HG03103 (cell line): ENCODE data around the gene ETFA.
"Not testable (repeated sequence)": the region's sequence is repeated elsewhere in the genome, so short reads cannot be mapped to it uniquely, and the experiment has no call there.

Source experiments
- ATAC-seq: cut with Tn5 transposase; IDR thresholded peaks from one replicate; pipeline ENCODE4 v1.9.1; 2021; ENCODE audit warnings: low read depth; ENCODE audit not compliant: unreplicated experiment

ETFA gene

DNA sequence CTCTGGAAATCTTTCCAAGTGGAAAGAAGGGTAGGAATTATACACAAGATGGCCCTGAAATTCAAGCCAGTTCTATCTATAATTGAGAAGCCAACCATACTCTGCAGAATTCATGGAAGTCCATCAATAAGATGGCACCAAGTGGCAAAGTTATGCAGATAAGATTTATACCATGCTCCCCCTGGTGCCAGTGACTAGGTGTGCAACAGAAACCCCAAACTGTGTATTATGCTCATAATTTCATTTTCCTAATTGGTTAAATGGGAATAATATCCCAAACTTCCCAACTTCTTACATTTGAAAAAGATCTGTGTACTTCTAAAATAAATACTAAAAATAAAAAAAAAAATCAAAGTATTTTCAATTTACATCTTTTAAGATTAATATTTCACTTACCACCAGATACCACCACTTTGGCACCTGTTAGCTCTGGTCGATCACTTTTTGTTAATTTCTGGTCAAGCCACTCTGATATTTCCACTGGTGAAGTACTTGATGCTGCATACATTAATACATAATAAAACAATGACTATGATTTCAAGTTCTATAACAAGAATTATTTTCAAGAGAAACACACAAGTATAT is 25.9 kb downstream of the ETFA start:
- no peak for ATAC-seq

DNA sequence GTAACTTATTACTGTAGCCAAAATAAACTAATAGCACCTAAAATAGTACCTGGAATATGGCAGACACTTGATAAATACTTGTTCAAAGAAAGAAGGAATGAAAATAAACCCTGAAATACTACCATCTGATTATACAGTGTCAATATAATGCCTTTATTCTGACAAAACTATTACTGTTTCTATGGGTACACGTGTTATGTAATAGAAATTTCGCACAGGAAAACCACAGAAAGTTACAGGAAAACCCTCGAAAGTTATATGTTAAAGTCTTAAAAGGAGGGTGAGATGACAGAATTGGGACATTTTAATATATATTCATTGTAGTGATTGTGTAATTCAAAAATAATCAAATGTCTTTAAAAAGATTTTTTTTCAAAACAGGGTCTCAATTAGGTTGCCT is 28.8 kb downstream of the ETFA start:
- no peak for ATAC-seq

DNA sequence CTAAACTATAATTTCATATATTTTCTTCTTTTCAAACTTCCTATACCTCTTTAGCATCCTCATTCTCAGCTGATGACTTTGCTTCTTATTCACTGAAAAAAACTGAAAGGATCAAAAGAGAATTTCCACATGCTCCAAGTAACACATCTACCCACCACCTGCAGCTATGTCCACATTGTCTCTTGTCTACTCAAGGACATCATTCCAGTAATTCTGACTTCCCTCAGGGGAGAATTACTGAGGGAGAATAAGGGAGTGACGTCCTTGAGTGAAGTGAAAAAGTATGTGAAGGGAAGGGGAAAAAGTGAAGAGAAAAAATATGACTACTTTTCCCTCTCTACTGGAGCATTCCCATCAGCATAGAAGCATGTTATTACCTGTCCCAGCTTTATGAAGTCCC is 32.6 kb downstream of the ETFA start:
- ATAC-seq = no peak

DNA sequence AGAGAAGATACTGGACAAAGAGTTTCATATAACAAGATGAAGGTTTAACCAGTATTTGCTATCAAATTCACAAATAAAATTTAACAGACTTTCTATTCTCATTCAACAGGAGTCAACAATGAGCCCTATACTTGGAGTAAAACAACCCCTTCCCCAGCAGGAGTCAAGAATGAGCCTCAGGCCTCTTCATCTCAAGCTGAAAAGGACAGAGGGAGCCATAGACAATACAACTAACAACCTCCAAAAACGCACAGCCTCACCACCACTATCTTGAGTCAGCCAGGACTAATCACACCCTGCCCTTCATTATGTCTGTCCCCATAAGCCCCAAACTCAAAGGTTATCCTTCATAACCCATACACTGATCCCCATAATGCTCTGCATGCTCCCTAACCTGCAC is 36.4 kb downstream of the ETFA start:
- ATAC-seq = no peak

DNA sequence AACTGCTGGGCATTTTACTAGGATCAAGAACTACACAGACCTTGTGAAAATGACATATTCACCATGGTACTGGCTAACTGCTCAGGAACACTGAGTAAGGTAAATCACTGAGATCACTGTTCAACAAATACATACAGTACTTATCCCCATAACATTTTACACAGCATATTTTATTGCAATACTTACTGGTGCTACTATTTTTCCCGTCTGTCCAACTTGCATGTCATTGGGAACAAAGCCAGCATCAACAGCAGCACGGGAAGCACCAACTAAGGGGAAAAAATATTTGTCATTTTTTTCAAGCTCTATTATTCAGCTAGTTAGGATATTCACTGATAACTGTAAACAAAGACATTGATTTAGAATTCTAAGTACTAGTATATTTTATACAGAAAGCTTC is 37.0 kb downstream of the ETFA start:
- ATAC-seq = no peak

DNA sequence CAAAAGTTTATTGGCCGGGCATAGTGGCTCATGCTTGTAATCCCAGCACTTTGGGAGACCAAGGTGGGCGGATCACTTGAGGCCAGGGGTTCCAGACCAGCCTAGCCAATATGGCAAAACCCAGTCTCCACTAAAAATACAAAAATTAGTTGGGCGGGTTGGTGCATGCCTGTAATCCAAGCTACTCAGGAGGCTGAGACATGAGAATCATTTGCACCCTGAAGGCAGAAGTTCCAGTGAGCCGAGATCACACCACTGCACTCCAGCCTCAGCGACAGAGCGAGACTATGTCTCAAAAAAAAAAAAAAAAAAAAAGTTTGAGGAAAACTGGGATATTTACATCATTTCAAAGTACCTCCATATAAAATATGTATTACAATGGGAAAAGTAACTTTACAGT is 40.4 kb downstream of the ETFA start:
- ATAC-seq = no peak

DNA sequence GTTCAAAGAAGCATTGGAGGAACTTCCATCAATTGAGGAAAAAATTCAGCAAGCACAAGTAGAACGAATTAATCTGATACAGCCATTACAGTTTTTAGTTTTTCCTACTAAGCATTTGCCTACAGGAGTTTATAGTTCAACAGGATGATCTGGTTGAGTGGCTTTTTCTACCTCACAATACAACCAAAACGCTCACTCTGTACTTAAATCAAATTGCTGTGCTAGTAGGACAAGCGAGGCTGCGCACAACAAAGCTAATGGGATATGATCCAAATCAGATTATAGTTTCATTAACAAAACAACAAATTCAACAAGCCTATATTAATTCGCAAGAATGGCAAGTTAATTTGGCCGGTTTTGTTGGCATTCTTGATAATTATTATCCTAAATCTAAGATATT is 44.2 kb downstream of the ETFA start:
- ATAC-seq = no peak

DNA sequence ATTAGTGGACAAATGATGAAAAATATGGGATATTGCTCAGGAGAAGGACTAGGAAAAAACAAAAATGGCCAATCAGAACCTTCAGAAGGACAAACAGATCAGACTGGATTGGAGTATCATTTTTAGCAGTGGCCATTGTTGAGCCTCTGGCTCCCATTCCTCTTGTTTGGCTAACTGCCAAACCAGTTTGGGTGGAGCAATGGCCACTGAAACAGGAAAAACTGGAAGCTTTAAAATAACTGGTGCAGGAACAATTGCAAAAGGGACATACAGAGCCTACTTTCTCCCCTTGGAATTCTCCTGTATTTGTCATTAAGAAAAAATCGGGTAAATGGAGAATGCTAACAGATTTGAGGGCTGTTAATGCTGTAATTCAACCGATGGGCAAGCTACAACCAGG is 45.5 kb downstream of the ETFA start:
- not testable (repeated sequence) for ATAC-seq

DNA sequence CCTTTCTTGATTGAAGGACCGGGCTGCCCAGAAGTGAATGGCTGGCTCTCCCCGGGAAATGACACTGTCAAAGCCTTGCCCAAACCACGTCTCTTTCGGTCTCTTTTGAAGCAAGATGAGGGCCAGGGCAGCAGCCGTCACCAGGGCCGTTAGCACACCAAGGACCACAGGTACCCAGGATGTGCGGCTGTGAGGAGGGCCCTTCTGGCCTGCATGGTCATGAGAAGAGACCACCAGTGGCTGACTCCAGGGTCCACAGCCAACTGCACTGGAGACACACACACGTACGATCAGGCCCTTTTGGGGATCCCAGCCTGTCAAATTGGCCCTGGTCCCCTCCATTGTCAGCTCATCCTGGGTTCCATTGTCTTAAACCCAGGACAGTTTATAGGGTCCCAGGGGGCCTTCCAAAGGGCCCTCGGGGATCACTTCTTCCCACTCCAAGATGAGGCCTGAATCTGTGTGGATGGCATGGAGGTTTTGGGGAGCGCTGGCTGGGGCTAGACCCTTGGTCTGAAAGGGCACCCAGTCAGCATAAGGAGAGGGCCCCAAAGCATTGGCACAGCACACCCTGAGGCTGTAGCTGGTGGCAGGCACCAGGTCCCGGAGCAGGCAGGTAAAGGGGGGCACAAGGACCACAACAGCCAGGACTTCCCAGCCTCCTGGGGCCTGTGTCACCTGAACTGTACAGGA is 50.9 kb downstream of the ETFA start:
- ATAC-seq = no peak

DNA sequence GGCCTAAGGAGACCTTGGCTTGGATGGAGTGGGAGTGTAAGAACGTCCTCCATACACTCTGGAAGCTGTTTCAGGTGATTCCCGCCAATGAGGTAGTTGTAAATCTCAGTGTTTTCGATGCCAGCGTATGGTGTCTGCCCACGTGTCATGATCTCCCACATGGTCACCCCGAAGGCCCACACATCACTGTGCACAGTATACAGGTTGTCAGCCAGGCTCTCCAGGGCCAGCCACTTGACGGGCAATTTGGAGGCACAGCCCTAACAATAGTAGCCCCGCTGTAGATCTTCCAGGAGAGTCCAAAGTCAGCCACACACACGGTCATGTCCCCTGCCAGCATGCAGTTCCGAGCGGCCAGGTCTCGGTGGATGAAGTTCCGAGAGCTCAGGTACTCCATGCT is 51.9 kb downstream of the ETFA start:
- no peak for ATAC-seq

DNA sequence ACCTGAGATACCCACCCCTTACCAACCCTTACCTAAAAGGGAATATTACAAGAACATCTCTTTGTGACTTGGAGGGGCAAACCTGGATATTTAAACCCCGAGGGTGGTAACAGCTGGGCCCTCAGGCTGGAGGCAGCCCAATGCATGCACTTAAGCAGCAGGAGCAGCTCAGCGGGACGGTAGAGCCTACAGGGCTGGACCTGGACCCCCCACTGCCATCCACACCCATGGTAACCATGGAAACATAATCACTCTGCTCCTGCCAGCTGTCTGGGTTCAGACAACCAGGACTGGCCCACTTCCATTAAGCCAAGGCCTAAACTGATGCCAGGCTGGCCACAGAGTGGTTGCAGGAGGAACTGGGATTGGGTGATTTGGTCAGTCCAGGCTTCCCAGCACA is 52.8 kb downstream of the ETFA start:
- no peak for ATAC-seq

DNA sequence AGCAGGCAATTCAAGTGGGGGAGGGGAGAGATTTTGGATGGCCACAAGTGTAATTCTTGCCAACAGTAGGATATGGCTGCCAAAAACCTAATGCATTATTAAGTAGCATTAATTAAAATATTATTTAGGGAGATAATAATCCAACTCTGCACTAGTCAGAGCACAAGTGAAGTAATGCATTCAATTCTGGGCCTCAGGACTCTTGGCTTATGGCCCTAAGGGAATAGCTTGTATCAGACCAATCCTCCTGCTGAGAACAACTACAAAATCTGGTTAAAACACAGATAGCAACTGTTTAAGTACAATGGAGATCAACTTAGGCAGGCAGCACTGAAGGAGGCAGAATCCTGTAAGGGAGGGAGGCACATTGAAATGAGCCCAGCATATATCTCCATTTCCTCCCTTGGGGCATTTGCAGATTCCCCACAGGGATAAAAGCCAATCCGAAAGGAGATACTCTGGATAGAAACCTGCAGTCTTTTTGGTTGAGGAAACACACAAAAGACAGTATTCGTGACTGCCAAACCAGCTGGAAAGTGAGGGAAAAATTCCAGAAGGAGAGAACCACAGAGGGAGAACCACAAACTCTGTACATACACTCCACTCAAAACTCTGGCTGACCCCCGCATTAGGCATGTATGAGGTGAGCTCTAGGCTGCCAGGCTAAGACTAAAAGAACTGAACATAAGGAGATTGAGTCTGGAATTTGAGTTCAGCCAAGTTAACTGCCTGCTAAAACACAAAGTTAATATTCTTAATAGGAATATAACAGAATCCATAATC is 57.4 kb downstream of the ETFA start:
- ATAC-seq = no peak

DNA sequence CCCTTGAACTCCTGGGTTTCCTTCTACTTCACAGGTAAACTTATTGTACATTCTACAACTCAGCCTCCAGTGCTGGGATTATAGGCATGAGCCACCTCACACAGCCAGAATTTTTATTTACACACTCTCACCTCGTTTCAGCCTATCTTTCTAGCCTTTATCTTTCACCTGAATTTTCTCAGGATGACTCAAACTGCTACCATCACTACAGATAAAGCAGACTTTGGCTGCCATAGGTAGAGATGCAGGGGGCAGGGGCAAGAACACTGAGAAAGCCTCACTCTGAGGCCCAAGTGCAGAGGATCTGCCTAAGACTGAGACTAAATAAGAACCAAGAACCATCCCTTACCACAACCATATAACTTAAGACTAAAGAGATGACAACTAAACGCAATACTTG is 59.0 kb downstream of the ETFA start:
- no peak for ATAC-seq

DNA sequence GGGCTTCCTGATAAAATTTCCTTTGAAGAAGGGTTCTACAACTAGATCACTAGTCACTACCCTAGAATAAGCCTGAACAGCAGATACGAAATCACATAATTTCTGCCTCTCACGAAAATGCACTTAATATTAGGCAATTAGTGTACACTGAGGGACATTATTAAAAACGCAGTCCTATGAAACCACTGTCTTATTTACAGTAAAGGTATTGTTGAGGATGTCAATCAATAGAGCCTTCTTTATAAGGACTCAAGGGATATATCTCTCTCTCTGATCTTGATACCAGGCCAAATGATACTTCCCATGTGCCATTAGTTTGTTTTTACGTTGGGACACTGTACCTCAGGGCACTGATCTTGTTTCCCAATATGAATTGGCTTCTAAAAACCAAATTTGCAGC is 59.6 kb downstream of the ETFA start:
- ATAC-seq = no peak

DNA sequence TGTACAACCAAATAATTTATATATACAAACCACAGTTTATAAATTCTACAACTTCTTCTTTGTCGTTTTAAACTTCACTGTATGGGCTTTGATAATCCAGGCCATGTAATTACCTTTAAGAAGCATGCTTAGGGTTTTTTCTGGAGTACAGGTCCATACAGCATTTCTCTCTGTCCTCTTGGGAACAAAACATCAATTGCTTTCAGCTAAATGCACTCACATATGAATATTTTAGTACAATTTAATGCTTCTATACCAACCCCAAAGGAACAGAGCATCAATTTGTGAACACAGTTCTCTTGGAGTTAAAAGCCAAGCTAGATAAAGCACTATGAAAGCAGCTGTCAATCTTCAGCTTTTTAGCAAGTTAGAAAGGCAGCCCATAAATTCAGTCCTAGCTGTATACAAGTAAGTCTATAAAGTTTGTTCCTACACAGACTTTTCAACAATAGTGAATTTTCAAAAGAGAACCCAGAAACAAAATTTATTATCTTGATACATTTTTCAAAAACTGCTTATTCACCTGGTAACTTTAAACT is 66.1 kb downstream of the ETFA start:
- ATAC-seq = no peak

DNA sequence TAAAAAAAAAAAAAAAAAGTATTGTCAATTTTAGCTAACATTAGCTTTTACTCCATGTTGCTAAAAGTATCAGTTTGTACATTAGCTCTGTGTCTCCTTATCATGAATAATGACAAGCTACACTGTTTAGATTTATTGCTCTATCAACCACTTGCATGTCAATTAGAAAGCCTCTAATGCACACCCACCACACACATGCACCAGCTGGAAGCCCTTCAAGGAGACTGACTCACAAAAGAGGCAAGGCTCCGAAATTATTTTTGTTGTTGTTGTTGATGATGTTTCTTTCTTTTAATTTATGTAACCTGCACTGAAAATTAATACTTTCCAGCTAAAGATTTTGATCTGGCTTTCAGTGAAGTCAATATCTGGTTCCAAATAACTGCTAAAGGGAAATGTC is 71.5 kb downstream of the ETFA start:
- no peak for ATAC-seq

DNA sequence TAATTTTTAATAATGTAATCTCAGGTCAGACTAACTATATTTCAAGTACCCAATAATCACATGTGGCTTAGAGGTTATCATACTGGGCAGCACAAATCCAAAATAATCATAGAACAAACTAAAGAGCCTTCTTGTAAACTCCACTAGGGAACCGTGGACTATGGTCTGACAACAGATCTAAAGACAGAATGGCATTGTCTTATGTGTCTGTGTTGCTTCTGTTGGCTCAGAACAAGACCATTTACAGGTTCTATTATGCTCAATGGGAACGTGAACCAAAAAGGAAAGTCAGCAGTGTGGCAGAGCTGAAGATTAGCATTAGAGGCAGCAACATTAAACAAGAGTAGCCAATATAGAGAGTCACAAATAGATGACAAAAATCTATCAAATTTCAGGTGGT is 74.9 kb downstream of the ETFA start:
- no peak for ATAC-seq

DNA sequence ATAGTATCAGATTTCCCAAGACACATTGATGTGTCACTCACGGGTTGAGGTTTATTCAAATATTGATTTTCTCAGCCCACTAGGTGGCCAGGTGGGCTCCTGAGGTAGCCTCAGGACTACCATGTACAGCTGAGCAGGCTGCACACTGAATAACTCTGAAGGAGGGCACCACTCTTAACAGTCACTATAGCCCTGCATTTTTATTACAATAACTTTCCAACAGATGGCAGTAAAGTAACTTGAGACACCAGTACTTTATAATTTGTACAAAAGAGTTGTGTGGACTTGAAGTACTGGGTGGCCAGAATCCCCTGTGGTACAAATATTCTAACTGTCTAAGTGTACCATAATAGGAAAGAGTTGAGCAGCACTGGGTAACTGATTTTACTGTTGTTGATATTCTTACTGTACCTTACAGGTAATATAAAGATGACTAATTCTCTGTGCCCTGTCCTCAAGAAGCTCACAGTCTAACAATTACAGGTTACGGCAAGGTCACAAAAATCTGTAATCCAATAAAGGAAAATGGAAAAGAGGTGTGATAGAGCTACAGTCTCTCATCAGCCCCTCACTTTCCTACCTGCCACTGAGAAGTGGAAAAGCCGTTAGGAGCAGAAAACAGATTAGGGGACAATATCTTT is 76.0 kb downstream of the ETFA start:
- no peak for ATAC-seq

DNA sequence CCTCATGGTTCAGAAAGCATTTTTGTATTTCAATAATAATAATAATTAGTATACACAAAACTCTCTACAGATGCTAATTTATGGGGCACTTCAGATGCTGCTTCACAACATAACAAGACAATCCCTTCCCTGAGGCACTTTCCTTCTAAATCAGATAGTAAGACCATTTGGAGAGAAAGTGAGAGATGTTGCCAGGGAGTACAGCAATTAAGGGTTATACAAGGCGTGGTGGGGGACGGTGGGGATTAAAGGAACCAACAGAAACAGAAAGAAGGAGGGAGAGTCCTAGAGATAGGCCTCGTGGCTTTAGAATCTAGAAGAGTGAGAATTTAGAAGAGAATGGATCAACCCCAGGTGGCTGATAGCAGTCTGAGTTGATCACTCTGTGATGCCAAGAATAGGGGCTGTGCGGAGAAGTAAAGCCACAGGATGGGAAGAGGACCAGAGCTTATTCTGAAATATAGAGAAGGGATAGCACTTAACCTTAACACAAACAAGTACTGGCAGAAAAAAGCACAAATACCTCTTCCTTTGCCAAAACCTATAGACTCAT is 76.9 kb downstream of the ETFA start:
- ATAC-seq = no peak

DNA sequence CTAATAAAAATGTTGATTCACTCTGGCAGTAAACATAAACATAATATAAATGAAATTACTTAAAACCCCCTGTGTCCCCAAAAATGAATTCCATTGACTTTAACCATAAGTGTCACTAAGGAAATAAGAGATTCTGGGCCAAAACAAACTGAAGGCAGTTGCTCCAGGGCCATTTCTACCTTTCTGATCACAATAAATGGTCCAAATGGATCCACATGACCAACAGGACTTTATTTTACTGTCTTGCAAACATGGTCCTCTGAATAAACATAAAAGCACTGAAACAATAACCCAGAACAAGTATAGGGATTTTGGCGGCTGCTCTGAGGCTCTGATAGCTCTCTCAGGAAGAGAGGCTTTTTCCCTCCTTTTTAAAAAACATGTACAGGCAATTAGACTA is 77.3 kb downstream of the ETFA start:
- ATAC-seq = no peak

DNA sequence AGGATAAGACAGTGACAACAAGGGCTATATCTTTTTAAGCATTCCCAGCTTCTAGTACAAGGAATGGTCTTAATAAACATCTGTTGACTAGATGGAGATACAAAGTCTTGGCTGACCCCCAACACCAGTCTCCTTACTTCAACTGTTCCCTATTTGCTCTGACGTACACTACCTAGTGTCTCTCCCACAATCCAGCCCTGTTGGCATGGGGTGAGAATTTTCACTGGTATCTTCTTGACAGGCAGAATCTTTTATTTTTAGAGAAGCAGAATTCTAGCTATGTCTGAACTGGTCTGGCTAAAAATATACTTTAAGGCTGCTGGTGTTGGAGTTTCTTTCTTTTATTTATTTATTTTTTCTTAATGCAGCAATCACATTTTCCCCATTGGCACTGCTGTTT is 82.0 kb downstream of the ETFA start:
- no peak for ATAC-seq
